ENCODE results near the gene CIPC. TPM values are rescaled to one million over a fixed set of nuclear protein-coding genes. Genes with fewer than 3 reads are reported as not detected.

The CIPC gene
- total and polyA plus RNA-seq, 9 of the 15 experiments (the other 6 are each of a cell fraction or from before 2014, with no cell fraction given): 5.0 to 16.9 (median 10.7) TPM

DNA sequence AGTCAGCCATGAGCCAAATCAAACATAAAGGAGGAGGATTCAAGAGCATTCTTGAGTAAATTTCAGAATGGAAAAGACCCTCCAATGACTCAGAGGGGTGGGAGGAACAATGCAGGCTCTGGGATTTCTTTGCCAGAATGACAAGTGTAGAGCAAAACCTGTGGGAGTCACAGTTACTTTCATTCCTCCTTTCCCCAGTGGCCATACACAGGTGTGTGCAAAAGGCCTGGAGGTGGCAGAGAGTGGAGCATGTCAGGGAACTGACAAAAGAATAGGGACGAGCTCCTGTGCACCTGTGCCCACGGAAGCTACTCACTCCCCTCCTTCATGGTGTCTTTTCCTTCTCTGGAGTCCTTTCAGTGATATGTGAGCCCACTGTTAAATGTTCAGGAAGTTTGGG, 9.4 kb upstream of the CIPC start (continued):
- TF ChIP-seq CSDE1 (IDR thresholded peaks at IDR 0.05) (no peak), L3MBTL2 (IDR thresholded peaks at IDR 0.05) (no peak), PCBP2 (IDR thresholded peaks at IDR 0.05; ENCODE audit: low read depth, low read length, poor library complexity, severe bottlenecking) (no peak), ZNF75A (CRISPR knock-in tag; IDR thresholded peaks at IDR 0.05) (no peak), ZNF232 (CRISPR knock-in tag; IDR thresholded peaks at IDR 0.05) (no peak), NFATC3 (IDR thresholded peaks at IDR 0.05) (no peak), ZNF644 (tag; IDR thresholded peaks at IDR 0.05; ENCODE audit: low read depth) (no peak), KDM5B (IDR thresholded peaks at IDR 0.05; ENCODE audit: insufficient replicate concordance, low read depth, low read length) (no peak)
- TF ChIP-seq, protein P1, sequence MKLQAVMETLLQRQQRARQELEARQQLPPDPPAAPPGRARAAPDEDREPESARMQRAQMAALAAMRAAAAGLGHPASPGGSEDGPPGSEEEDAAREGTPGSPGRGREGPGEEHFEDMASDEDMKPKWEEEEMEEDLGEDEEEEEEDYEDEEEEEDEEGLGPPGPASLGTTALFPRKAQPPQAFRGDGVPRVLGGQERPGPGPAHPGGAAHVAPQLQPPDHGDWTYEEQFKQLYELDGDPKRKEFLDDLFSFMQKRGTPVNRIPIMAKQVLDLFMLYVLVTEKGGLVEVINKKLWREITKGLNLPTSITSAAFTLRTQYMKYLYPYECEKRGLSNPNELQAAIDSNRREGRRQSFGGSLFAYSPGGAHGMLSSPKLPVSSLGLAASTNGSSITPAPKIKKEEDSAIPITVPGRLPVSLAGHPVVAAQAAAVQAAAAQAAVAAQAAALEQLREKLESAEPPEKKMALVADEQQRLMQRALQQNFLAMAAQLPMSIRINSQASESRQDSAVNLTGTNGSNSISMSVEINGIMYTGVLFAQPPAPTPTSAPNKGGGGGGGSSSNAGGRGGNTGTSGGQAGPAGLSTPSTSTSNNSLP (IDR thresholded peaks at IDR 0.05; ENCODE audit: borderline replicate concordance, low read depth, low read length): no peak
- TF ChIP-seq, protein P2, sequence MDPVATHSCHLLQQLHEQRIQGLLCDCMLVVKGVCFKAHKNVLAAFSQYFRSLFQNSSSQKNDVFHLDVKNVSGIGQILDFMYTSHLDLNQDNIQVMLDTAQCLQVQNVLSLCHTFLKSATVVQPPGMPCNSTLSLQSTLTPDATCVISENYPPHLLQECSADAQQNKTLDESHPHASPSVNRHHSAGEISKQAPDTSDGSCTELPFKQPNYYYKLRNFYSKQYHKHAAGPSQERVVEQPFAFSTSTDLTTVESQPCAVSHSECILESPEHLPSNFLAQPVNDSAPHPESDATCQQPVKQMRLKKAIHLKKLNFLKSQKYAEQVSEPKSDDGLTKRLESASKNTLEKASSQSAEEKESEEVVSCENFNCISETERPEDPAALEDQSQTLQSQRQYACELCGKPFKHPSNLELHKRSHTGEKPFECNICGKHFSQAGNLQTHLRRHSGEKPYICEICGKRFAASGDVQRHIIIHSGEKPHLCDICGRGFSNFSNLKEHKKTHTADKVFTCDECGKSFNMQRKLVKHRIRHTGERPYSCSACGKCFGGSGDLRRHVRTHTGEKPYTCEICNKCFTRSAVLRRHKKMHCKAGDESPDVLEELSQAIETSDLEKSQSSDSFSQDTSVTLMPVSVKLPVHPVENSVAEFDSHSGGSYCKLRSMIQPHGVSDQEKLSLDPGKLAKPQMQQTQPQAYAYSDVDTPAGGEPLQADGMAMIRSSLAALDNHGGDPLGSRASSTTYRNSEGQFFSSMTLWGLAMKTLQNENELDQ (CRISPR knock-in tag; IDR thresholded peaks at IDR 0.05; ENCODE audit: borderline replicate concordance): no peak
